Eye (tissue), 1 donor: ENCODE results near the gene RTKN2.
"Not testable (repeated sequence)": the region's sequence is repeated elsewhere in the genome, so short reads cannot be mapped to it uniquely, and the experiment has no call there.

Experiments
- DNase-seq: peaks from one replicate; pipeline ENCODE4 v3.0.0-alpha.2; 2015

The RTKN2 gene

GRCh38 chr10:62259456-62259855, 9.2 kb downstream of the RTKN2 start:
- no peak for DNase-seq

- no peak for DNase-seq
Observed at GRCh38 chr10:62258926-62259325, 9.7 kb downstream of the RTKN2 start.

DNA sequence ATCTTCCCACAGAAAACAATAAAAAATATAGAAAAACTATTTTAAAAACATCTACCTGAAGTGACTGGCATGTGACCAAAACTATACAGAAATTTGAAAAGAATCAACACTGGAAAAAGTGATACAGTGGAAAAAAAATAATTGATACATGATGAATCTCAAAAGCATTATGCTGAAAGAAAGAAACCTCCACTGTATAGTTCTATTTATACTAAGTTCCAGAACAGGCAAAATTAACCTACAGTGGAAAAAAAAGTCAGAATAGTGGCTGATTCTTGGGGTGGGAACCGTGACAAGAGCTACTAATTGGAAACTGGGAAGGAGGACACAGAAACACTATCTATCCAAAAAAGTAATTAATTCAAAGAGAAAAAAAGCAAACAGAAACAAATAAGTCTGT, 14.9 kb downstream of the RTKN2 start:
- DNase-seq, result no peak

DNA sequence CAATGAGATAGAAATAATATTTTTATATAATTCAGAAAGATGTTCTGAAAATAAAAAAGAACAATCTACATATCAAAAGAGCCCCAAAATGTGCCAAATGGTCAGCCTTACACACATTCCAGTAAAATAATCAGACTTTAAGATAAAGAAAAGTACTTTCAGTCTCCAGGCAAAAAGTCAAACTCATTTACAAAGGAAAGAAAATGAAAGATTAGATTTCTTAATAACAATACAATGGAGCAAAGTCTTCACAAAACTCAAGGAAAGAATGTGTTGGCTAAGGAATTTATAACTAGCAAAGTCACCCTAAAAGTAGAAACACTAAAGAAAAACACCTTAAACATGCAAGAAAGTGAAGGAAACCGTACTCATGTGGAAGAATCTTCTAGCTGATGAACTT, 16.6 kb downstream of the RTKN2 start:
- no peak for DNase-seq

- DNase-seq, result no peak
Observed at GRCh38 chr10:62250594-62251198, 17.9 kb downstream of the RTKN2 start.

GRCh38 chr10:62249957-62250356, 18.7 kb downstream of the RTKN2 start:
- no peak for DNase-seq

DNA sequence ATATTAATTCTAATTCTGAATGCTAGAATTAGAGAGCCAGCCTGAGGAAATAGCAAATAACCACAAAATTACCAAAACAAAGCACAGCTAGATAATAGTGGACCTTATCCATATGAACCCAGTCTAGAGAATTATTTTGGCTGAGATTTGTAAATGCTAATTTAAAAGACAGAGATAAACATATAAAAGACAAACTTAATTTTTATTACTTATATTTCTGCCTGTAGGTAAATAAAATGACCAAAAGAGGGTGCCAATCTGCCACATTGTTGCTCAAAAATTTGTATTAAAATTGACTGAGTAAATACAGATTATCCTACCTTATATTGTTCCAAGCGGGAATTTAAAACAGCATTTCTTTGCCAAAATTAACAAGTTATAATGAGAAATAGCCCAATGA, 20.2 kb downstream of the RTKN2 start:
- DNase-seq, result no peak

DNA sequence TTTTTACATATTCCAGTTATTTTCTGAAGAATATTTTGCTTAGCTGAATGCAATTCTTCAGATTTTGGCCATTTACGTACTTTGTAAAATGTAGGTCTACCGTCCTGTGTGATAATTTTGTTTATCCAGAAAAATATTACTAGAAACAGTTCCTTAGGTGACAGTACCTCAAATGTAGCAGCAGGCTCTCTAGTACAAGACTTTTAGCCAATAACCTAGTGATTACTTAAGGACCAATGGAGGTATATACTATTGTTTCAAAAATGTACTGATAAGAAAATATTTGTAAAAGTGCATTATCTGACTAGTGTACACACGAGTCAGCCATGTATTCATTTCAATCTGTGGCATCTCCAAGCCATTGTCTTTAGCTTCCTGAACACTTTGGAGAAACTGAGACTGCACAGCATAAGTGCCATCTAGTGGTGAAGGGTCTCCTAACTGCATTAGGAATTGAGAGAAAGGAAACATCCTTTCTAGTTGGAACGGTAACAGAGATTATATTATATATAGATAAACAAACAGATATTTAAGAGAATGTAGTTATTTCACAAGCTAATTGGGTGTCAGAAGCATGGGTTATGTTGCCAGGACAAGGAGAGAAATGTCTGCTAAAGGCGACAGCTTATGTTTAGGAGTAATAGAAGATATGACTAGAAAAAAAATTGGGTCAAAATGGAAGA, 23.7 kb downstream of the RTKN2 start:
- DNase-seq, result peak; percentile 87

DNA sequence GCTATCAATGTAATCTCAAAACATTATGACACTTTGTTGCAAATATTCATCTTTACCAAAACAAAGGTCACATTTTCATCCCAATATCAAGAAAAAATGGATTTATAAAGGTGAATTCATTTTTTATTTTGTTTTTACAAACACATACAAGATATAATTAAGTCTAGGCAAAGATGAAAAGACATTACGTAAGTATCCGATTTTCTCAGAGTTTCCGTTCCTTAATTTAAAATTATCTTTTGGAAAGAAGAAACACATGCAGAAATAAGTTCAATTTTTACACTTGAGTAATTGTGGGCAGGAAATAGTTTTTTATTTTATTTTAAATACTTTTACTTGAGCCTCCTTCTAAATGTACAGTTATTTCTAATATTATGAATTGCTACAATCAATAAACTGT, 24.6 kb downstream of the RTKN2 start:
- DNase-seq, result no peak

GRCh38 chr10:62243647-62243997, 25.0 kb downstream of the RTKN2 start:
- DNase-seq, result no peak

GRCh38 chr10:62242965-62243646, 25.5 kb downstream of the RTKN2 start:
- DNase-seq, result peak; percentile 36

- not testable (repeated sequence) for DNase-seq
Observed at GRCh38 chr10:62241521-62241920, 27.1 kb downstream of the RTKN2 start.

GRCh38 chr10:62239994-62240393, 28.6 kb downstream of the RTKN2 start:
- DNase-seq, result no peak

DNA sequence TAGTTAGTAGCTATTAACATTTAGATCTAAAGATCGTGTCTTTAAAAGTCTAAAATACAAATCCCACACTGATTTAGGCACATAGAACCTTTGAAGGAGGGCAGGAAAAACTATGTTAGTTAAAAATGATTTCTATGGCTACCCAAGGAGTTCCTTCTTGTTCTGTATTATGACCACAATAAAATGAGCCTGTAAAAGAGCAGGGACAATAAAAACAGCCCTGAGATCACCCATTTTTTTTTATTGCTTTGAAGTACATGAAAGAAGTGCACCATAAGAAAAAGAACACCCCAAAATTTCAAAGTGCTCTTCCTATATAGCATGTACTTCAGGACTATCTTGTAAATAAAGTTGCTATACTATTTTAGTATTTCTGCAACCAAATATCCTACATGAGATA, 29.8 kb downstream of the RTKN2 start:
- no peak for DNase-seq

- no peak for DNase-seq
Observed at GRCh38 chr10:62237966-62238365, 30.7 kb downstream of the RTKN2 start.

GRCh38 chr10:62237506-62237905, 31.1 kb downstream of the RTKN2 start:
- no peak for DNase-seq

- DNase-seq, result no peak
Observed at GRCh38 chr10:62234077-62234605, 34.5 kb downstream of the RTKN2 start.

- DNase-seq, result no peak
Observed at GRCh38 chr10:62233356-62234076, 35.1 kb downstream of the RTKN2 start.

DNA sequence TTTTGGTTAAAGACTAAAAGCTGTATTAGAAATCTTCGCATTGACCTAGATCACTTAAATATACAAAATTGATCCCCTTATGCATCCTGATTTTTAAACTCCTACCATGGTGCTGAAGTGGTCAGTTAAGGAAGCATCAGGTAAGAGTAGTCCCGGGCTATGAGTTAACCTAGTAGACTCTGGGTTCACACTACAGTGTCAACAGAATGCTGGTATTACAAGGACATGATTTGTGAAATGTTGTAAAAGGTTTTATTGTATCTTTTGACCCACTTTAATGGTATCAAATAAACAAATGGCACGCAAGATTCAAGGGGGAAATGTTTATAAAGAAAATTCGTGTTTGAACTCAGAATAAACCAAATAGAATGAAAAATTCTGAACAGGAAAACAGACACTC, 36.8 kb downstream of the RTKN2 start:
- DNase-seq, result no peak

- no peak for DNase-seq
Observed at GRCh38 chr10:62231371-62231770, 37.3 kb downstream of the RTKN2 start.

DNA sequence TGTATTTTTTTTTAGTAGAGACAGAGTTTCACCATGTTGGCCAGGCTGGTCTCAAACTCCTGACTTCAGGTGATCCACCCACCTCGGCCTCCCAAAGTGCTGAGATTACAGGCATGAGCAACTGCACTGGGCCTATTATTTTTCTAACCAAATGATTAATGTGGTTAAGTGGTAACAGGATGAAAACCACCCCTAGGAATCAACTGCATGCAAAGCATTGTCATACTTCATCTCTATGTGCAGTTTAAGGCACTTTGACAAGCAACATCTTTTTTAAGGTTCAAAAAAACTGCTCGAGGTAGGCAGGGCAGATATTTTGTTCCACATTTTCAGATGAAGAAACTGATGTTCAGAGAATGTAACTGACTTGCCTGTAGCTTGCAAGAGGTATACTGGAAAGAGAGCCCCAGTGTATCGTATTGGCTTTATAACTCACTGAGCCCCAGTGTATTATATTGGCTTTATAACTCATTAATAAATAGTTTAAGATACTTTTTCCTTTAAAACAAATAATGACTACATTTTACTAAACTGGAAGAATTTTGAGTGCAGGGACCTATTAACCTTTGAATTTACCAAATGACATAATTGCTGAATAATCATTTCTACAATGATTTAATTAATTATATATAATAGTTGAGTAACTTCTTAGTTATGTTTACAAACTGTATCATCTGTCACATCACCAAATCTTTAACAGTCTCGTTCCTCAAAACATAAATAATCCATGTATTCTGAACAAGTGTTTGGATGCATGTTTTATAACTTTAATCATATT, 38.1 kb downstream of the RTKN2 start:
- DNase-seq, result no peak

DNA sequence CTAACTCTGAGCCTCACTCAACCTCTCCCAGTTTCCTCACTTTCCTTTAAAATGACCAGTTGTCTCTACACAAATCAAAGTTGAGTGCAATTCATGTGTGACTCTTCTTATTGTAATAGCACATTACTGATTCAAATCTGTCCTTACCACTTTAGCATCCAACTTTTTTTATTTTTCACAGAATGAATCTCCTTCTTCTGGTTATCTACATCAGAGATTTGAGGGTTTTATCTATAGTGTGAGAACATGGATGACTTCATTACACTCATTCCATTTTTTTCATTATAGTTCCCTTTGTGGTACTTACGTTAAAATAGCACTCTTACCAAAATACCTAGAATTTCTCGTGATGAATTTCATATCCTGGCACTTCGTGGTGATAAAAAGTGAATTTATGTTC, 43.3 kb downstream of the RTKN2 start:
- no peak for DNase-seq

DNA sequence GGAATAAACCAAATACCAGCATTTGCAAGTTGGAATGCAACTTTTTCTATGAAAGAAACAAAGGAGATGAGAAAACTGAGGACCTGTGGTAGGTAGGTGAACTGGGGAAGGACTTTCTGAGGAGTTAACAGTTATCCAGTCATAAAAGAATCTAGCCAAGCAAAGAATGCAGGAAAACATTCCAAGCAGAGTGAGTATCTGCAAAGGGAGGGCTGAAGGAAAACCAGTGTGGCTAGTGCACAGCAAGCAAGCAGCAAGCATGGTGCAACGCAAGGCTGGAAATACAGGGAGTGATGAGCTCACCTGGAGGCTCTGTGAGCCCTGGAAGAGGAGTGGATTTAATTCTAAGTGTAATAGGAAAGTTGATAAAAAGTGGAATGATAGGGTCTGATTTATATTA, 44.0 kb downstream of the RTKN2 start:
- DNase-seq, result no peak
